GM12872 (cell line): ENCODE results near the gene CDKN2B.

Experiments
- TF ChIP-seq, protein P1 (sequence below): IDR thresholded peaks from 3 replicates; pipeline ENCODE4 v1.5.1; 2011; ENCODE audit warnings: low read depth, mild to moderate bottlenecking, low read length, moderate library complexity; ENCODE audit not compliant: insufficient read depth

Gene CDKN2B

DNA sequence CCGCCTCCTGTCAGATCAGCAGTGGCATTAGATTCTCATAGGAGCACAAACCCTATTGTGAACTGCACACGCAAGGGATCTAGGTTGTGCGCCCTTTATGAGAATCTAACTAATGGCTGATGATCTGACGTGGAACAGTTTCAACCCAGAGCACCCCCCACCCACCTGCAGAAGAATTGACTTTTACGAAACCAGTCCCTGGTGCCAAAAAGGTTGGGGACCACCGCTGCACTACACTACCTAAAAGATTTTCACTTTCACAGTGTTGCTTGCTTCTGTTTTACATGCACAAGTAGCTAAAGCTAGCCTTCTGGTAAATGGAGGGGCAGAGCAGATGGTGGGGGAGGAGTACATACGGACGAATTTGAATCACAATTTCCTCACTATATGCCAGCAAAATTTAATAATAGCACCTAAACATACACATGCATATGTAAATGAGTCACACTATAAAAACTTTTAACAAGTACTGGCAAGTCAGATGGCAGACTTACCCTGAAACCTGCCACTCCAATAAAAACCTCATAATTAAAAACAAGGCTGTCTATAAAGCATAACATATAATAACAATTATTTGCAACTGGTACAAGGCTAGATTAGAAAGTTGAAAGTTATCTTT is 24.0 kb upstream of the CDKN2B start:
- TF ChIP-seq, protein P1, sequence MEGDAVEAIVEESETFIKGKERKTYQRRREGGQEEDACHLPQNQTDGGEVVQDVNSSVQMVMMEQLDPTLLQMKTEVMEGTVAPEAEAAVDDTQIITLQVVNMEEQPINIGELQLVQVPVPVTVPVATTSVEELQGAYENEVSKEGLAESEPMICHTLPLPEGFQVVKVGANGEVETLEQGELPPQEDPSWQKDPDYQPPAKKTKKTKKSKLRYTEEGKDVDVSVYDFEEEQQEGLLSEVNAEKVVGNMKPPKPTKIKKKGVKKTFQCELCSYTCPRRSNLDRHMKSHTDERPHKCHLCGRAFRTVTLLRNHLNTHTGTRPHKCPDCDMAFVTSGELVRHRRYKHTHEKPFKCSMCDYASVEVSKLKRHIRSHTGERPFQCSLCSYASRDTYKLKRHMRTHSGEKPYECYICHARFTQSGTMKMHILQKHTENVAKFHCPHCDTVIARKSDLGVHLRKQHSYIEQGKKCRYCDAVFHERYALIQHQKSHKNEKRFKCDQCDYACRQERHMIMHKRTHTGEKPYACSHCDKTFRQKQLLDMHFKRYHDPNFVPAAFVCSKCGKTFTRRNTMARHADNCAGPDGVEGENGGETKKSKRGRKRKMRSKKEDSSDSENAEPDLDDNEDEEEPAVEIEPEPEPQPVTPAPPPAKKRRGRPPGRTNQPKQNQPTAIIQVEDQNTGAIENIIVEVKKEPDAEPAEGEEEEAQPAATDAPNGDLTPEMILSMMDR = no peak

DNA sequence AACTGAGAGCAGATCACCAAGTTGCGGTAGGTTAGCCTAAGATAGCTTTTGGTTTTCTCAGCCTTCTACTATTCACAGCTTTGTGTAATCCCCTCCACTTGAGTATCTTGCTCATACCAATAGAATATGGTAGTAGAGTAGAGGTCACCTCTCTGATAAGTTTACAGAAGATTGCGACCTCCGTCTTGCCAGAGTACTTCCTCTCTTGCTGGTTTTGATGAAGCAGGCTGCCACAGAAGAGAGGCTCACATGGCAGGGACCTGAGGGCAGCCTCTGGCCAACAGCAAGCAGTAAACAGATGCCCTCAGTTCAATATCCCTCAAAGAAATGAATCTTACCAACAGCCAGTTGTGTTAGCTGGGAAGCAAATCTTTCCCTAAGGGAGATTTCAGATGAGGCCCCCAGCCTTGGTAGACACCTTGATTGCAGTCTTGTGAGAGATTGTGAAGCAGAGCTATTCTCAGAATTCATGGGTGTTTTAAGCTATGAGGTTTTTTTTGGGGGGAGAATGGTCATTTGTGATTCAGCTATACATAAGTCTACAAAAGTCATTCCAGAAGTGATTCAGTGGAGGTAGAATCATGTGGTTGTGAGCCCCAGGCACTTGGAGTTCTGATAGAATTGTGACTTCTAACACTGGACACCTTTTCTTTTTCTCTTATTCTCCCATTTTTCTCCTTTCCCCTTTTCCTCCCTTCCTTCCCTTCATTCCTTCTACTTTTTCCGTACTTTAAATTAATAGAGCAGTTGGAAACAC is 22.7 kb upstream of the CDKN2B start:
- TF ChIP-seq, protein P1 = no peak

- TF ChIP-seq, protein P1 = no peak
Observed at GRCh38 chr9:22030101-22030598, 21.0 kb upstream of the CDKN2B start.

GRCh38 chr9:22029231-22029630 is 20.1 kb upstream of the CDKN2B start:
- TF ChIP-seq, protein P1 = no peak

DNA sequence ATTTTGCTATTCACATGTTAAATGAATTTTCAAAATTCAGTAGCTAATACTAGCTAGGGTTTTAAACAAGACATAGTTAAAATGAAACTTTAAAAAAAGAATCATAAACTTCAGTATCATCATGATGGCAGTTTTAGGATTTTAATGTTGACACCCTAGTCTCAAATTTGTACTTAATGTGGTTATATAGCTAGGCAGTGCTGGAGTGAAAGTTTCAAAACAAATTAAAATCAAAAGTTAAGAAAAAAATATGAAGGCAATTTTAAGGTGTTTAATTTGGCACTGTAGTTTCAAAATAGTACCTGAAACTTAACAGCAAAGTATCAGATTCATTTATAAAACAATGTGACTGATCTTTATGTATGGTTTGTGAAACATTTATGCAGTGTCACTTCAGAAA is 19.3 kb upstream of the CDKN2B start:
- TF ChIP-seq, protein P1 = no peak

GRCh38 chr9:22026696-22027095 is 17.6 kb upstream of the CDKN2B start:
- TF ChIP-seq, protein P1 = no peak

DNA sequence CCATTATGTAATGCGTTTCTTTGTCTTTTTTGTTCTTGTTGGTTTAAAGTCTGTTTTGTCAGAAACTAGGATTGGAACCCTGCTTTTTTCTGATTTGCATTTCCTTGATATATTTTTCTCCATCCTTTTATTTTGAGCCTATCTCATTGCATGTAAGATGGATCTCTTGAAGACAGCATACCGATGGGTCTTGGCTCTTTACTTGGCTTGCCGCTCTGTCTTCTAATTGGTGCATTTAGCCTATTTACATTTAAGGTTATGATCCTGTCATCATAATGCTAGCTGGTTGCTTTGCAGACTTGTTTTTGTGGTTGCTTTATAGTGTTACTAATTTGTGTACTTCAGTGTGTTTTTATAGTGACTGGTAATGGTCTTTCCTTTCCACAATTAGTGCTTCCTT is 13.3 kb upstream of the CDKN2B start:
- TF ChIP-seq, protein P1 = no peak
